ENCODE results near the gene SUGCT.
"Not testable (repeated sequence)": the region's sequence is repeated elsewhere in the genome, so short reads cannot be mapped to it uniquely, and the experiment has no call there.

The SUGCT gene

DNA sequence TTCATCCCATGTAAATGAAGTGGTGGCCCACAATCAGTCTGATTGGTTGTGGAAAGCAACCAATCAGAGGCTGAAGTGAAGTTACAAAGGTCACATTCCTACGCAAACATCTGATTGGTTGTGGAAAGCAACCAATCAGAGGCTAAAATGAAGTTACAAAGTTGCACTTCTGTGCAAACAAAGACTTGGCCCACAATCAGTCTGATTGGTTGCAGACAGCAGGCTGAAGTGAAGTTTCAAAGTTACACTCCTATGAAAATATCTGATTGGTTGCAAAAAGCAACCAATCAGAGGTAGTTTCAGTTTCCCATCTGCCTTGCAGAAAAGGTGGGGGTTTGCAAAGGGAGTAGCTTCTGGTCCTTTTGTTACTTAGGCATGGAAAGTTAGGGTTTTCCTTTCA is 492.6 kb downstream of the SUGCT start:
- DNase-seq (ENCODE audit: low read depth), result not testable (repeated sequence)

DNA sequence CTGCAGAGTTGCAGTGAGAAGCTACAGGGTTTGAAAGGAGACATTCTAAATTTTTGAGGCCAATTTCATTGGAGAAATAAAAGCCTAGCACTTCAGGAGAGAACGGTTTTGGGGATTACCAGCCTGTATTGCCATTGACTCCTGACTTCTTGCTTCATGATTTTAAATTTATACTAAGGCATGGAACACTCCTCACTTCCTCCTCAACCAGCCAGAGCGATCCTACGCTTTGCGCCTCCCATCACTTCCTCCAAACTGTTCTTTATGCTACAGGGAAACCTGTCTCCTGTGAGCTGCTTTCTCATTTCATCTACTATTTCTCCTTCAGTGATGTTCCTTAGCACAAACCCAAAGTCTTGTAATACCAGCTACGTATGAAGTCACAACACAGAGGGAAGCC is 495.1 kb downstream of the SUGCT start:
- no peak for DNase-seq (ENCODE audit: low read depth)

- no peak for DNase-seq (ENCODE audit: low read depth)
Measured at GRCh38 chr7:40634118-40634517, 499.3 kb downstream of the SUGCT start.

DNA sequence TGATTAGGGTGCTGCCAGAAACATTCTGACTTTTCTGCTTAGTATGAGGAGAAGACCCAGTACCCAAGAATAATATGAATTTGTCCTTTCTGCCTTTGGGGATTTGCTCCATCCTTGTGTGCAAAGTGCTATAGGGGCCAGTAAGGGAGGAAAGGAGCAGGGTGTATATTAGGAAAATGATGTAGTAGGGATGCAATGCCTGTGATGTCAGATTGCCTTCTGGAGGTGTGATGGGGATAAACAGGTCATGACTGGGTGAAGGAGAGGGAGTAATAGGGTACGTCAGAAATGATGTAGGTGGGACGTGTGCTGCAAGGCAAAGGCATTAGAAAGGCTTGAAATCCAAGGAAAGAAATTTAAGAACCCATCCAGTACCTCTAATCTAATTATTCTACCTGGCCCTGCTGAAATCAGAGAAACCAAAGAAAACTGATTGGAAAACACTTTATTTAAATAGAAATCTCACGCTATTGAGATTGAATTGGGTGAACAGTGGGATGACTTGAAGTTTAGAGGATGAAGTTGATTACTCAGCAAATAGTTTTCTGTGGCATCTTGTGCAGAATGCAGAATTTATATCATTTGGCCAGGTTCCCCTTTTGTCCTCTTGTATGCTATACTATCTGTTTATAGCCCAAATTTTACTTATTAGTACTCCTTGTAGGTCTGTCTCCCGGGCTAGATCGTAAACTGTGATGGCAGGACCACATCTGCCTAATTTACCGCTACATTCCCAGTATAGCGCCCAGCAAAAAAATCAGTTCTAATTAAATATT is 503.9 kb downstream of the SUGCT start:
- no peak for DNase-seq (ENCODE audit: low read depth)

DNA sequence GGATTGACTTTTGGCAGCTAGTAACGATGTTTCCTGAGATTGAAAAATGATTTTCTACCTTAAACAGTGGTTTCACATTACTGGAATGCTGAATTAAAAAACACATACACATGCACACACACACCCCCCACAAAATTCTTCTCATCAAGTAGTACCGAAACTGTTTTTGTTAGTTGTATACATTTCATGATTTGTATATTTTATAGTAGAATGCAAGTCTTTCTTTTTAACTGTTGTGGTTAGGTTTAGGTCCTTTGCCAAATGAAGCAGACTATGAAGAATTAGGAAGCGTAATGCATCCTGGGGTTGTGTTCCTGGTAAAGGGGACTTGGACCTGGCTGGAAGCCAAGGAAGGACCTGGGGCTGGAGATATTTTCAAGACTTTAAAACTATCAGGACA is 505.8 kb downstream of the SUGCT start:
- DNase-seq (ENCODE audit: low read depth), result no peak

GRCh38 chr7:40641701-40642100 is 506.9 kb downstream of the SUGCT start:
- DNase-seq (ENCODE audit: low read depth), result no peak

DNA sequence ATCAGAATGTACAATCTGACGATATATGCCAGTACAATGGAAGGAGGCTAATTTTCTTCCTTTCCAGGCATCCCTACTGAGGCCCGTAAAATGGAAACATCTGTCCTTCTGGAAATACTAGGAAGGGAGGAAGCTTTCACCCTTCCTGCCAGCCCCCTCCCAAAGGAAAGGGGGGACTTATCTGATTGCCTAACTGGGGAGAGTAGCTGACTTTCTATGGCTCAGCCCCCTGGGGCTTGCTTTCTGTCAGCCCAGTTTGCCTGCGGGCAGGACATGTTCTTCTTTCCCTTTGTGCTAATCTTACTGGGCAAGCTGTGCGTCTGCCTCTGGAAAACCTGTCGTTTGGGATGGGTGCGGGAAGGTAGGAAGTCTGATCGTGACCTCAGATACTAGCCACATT is 508.9 kb downstream of the SUGCT start:
- DNase-seq (ENCODE audit: low read depth), result no peak

DNA sequence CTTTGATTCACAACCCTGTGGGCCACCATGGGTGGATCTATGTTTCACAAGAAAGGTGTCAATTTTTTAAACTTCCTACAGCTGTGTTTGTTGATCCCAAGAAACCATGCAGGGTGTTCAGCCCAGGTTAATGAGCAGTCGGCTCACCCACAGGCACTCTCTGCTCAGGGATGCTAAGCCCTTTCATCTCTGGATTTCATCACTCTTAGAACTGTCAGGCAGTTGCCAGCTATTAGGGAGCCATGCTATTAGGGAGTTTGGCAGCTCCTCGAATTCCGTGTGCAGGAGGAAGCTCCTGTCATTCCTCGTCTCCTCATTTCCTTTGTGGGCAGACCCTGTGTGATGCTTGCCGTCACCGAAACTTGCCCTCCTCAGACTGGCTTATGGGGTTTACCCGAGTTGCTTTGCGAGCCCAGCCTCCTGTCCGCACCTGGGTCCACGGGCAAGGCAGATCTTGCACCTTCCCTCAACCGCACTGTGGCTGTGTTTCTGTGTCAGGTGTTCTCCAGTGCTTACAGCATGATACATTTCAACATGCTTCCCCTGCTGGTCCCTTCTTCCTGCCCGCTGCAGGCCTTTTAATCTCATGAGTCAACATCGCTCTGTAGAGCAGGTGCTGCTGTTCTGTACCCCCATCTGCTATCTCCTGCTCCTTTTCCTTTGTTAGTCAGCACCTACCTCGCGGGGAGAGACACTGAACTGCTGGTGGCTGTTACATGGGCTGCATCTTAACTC is 509.8 kb downstream of the SUGCT start:
- DNase-seq (ENCODE audit: low read depth), result no peak

- DNase-seq (ENCODE audit: low read depth), result no peak
Measured at GRCh38 chr7:40645197-40645596, 510.4 kb downstream of the SUGCT start.

- no peak for DNase-seq (ENCODE audit: low read depth)
Measured at GRCh38 chr7:40646717-40647116, 511.9 kb downstream of the SUGCT start.

DNA sequence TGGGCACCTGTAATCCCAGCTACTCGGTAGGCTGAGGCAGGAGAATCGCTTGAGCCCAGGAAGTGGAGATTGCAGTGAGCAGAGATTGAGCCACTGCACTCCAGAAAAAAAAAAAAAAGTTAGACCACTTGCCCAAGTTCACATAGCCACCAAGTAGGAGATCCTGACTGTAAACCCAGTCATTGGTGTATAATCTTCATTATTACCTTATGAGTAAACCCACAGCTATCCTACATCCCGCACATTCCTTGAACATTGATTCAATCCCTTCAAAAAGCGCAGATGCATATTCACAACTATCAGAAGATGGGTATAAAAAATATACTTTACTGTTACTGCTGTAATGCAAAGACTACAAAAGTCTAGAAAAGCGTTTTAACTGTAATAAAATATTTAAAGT is 512.9 kb downstream of the SUGCT start:
- no peak for DNase-seq (ENCODE audit: low read depth)

DNA sequence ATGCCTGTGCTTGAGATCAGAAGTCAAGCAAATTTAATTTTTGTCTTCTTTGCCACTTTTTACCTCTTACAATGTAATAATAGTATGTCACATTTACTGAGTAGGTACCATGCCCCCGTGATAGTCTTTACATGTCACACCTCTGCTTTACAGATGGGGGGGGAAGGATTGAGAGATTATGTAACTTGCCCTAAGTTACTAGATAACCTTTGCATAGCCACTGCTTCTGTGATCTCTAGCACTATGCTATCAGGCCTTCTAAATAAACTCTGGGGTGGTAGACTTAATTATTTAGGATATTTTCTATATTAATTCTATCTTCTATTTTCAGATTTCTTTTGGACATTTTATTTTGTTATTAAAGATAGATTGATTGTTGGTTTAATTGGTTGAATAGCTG is 514.4 kb downstream of the SUGCT start:
- DNase-seq (ENCODE audit: low read depth), result no peak

DNA sequence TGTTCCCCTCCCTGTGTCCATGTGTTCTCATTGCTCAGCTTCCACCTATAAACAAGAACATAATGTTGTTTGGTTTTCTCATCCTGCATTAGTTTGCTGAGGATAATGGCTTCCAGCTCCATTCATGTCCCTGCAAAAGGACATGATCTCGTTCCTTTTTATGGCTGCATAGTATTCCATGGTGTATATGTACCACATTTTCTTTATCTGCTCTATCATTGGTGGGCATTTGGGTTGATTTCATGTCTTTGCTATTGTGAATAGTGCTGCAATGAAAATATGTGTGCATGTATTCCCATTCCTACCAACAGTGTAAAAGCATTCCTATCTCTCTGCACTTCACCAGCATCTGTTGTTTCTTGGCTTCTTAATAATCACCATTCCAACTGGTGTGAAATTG is 516.1 kb downstream of the SUGCT start:
- DNase-seq (ENCODE audit: low read depth), result not testable (repeated sequence)

DNA sequence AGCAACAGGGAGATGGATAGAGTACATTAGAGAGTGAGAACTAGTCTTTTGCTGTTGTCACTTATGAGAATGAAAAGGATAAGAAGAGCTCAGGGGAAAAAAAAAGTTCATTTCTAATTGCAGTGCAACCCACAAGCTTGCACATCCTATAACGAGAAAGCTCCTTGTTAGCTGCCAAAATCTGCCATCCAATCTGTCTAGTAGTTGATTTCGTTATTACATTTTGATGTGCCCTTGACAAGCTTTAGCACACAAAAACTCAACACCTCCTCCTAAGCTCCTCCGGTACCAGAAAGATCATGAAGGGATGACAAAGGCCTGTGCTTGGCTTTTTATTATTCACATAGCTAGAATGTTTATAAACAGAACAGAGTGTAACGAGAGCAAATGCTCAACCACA is 519.4 kb downstream of the SUGCT start:
- no peak for DNase-seq (ENCODE audit: low read depth)

DNA sequence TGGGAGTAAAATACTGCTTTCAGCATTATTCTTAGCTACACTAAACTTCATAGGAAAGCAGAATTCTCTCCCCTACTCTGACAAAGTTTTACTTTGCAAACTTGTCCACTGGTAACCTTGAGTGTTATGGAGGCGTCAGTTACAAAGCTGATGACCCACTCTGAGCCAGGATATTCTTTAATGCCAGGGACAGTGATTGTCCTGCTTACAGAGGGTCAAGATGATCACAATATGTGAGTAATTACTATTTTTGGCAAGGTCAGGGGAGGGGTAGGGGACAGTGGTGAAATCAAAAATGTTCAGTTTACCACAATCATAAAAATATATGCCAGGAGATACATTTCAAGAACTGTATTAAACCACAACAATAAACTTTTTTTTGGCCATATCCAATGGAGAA is 520.6 kb downstream of the SUGCT start:
- DNase-seq (ENCODE audit: low read depth), result no peak

DNA sequence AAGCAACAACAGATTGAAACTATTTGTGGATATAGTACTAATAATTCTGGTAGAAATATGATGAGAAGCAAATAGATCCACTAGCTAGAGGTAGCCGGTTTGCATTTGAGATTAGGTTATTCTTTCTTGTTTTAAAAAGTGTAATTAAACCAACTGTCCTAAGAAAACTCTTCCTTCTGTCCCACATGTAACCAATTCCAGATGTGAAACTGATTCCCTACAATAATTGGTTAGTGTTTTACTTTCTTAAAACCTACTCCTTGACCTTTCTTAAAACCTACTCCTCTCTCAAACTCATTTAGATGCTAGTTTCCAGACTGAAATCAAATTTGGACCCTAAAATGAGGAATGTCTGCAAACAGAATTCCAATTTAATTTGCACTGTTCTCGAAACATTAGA is 521.5 kb downstream of the SUGCT start:
- DNase-seq (ENCODE audit: low read depth), result no peak

DNA sequence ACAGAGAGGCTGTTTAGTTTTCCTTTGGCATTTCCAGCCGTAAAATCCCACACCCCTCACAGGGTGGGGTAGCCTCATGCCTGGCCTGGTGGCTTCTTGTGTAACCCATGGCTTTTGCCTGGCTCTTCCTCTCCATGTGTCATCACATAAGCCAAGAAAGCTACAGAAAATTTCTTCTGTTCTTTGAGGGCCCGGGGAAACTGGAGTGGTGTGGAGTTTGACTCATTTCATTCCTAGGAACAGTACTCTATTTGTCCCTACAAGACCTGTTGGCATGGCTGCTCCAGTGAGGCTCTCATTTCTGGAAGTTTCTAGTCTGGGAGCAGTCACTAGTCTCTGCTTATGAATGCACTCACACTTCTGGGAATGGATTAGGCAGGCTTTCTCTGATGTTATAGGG is 523.9 kb downstream of the SUGCT start:
- no peak for DNase-seq (ENCODE audit: low read depth)

DNA sequence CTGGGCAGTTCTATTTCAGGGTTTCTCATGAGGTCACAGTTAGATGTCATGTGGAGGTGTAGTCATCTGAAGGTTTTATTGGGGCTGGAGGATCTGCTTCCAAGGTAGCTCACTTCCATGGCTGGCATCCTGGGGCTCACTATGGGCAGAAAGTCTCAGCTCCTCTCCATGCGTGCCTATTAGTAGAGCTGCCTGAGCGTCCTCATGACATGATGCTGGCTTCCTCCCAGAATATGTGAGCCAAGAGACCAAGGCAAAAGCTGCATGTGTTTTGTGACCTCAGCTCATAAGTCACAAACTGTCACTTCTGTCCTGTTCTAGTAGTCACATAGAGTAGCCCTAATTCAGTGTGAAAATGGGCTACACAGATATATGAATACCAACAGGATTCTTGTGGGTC is 524.4 kb downstream of the SUGCT start:
- no peak for DNase-seq (ENCODE audit: low read depth)

DNA sequence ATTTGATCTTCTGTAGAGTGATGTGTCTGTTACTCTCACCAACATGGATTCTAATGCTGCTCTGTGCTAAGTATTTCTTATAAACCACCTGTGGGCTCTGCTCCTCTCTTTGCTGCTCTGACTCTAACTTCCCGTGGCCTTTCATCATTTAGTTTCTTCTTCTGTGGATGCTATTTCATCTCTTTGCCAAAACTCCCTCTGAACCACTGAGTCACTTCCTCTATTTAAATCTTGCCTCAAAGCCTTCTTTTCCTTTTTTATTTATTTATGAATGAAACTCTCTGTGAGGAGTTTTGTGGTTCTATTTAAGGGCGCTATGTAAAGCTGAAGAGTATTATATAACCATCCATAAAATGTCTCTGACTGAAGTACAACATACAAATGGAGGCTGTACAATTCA is 538.5 kb downstream of the SUGCT start:
- DNase-seq (ENCODE audit: low read depth), result no peak

- DNase-seq (ENCODE audit: low read depth), result no peak
Measured at GRCh38 chr7:40674316-40674715, 539.5 kb downstream of the SUGCT start.

GRCh38 chr7:40675741-40676140 is 540.9 kb downstream of the SUGCT start:
- DNase-seq (ENCODE audit: low read depth), result no peak

DNA sequence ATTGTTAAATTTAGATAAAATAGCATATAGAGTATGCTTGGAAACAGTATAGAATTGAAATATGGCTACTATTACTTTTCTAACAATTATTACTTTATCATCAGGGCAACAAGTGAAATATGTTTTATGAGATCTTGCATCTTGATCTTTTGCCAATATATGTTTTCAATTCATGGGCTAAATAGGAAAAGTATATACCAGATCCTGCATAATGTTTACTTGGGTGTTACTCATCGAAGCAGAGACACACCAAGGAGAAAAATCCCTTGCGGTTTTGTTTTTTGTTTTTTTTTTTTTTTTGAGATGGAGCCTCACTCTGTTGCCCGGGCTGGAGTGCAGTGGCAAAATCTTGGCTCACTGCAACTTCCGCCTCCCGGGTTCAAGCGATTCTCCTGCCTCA is 541.4 kb downstream of the SUGCT start:
- no peak for DNase-seq (ENCODE audit: low read depth)

- no peak for DNase-seq (ENCODE audit: low read depth)
Measured at GRCh38 chr7:40680657-40681056, 545.9 kb downstream of the SUGCT start.

GRCh38 chr7:40682696-40683095 is 547.9 kb downstream of the SUGCT start:
- DNase-seq (ENCODE audit: low read depth), result no peak
